HG03342 (cell line): ENCODE data around the gene SLC25A31.
A peak's percentile ranks its signal among the peaks of the same experiment; 100 is the strongest.

Experiments used
- ATAC-seq: cut with Tn5 transposase; IDR thresholded peaks from one replicate; pipeline ENCODE4 v1.9.1; 2021; ENCODE audit warnings: mild to moderate bottlenecking, moderate library complexity; ENCODE audit not compliant: unreplicated experiment

The SLC25A31 gene

DNA sequence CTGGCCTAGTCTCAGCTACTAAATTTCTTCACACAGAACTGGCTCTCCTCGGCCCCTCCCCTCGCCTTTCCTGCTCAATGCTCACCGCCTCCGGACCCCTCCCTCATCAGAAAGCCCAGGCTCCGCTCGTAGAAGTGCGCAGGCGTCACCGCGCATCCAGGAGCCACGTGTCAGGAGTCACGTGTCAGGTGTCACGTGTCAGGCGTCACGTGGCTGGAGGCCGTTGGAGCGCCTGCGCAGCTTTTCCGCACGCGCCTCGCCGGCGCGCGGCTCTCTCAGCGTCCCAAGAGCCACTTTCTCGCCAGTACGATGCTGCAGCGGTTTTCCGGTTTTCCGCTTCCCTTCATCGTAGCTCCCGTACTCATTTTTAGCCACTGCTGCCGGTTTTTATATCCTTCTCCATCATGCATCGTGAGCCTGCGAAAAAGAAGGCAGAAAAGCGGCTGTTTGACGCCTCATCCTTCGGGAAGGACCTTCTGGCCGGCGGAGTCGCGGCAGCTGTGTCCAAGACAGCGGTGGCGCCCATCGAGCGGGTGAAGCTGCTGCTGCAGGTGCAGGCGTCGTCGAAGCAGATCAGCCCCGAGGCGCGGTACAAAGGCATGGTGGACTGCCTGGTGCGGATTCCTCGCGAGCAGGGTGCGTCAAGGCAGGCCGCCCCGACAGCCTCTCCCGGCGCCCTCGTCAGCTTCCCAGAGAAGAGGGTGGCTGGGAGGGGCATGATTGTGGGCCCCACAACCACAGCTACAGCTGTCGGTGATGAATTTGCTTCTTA, at the start of gene SLC25A31:
TSS of gene SLC25A31 (plus strand) at position 259 of the 772 bp plus-strand sequence. CDS start at position 405, 146 bp downstream.
- ATAC-seq: no peak

DNA sequence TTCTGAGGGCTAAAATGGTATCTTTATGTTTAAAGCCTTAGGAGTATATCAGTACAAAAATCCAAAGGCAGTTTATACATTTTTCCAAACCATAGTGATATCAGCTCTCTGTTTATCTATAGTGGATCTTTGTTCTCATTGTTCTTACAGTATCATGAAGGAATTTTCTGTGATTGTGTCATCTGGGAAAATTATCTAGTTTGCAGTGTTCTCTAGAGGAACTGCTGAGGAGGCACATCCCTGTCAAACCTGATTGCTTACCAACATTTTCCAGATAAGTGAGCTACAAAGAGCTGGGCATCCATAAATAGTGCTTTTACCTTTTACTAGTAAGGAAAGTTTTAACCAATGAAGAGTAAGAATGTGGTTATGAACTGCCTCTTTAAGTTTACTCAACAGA, 44.9 kb upstream of the SLC25A31 start:
- ATAC-seq: no peak

DNA sequence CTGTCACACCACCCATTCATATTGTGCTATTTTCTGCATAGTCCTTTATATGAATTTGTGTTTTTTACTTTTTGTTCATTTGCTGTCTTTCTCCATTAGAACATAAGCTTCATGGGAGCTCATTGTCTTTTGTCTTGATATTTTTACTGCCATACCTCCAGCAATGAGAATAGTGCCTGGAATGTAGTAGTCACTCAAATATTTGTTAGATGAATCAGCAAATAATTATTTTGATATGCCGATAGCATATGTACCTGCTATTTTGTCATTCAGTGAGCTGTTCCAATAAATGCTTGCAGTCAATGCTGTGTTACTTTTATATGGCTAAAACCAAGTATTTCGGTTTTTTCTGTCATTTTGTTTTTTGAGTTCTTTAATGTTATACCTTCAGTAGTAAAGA, 43.5 kb upstream of the SLC25A31 start:
- no peak for ATAC-seq

DNA sequence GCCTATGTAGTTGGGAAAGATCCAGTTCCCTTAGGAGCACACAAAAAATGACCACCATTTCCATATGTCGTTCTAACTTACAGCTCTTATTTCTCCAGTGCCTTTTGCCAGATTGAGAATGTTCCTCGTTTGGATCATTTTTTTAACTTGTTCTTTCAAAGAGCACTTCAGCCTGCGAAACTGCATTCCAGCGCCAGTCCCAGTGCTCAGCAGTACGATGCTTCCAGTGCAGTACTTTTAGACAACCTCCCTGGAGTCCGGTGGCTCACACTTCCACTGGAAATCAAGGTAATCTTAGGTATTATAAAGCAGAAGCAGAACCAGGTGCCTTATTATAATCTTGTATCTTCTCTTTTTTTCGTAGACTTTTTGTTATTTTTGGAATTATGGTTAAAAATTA, 42.6 kb upstream of the SLC25A31 start:
- ATAC-seq: no peak

DNA sequence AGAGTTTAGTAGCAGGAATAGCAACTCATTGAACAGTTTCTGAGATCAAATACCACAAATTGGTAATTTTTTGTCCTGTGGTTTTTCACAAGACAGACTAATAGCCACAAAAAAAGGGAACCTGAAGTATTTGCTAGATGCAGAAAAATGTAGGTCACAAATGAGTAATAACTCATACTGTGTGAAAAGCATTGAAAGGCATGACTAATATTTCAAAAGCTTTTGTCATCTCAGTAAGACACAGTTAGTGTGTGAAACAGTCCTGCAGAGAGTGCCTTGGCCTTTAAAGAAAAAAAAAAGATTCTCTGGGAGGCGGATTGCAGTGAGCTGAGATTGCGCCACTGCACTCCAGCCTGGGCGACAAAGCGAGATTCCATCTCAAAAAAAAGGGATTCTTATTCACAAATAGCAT, 31.4 kb upstream of the SLC25A31 start:
- ATAC-seq: peak; percentile 100

DNA sequence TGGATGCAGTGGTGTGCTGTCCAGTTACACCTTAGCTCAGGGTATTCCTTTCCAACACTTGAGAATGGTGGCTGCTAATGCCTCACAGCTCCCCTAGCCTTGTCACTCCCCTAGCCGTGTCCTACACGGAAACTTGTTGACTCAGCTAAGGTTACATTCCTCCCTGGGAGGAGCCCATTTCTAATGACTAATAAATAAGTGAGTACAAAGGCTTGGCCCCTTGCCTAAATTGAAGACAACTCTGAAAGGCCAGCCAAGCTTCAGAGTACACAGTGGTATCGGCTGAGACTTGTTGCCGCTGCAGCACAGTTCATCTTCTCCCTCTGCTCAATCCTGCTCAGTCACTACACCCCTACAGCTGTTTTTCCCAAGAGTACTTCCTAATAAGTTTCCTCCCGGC, 21.2 kb upstream of the SLC25A31 start:
- no peak for ATAC-seq

DNA sequence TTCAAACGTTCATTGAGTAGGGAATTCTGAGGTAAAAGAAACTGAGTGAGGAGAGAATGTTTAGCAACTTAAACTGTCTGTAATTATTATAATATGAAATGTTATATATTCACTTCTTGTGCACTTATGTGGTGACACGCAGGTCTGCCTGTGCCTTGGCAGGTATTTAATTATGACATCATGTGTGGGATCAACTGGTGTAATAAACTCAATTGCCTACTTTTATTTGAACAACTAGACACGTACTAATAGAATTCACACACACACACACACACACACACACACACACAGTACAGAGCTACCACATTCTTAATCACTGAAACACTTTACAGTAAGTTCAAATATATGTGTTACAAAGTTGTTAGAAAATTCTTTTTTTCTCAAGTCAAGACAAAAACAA, 20.7 kb upstream of the SLC25A31 start:
- no peak for ATAC-seq

DNA sequence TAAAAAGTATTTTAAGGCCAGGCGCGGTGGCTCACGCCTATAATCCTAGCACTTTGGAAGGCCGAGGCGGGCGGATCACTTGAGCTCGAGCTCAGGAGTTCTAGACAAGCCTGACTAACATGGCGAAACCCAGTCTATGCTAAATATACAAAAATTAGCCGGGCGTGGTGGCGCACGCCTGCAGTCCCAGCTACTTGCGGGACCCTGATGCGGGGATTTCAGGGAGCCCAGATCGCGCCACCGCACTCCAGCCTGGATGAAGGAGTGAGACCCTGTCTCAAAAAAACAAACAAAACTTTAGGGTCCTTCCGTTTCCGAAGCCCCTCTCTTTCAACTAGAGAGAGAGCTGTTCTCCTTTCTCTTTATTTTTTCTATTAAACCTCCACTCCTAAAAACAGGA, 1.2 kb downstream of the SLC25A31 start:
- no peak for ATAC-seq

DNA sequence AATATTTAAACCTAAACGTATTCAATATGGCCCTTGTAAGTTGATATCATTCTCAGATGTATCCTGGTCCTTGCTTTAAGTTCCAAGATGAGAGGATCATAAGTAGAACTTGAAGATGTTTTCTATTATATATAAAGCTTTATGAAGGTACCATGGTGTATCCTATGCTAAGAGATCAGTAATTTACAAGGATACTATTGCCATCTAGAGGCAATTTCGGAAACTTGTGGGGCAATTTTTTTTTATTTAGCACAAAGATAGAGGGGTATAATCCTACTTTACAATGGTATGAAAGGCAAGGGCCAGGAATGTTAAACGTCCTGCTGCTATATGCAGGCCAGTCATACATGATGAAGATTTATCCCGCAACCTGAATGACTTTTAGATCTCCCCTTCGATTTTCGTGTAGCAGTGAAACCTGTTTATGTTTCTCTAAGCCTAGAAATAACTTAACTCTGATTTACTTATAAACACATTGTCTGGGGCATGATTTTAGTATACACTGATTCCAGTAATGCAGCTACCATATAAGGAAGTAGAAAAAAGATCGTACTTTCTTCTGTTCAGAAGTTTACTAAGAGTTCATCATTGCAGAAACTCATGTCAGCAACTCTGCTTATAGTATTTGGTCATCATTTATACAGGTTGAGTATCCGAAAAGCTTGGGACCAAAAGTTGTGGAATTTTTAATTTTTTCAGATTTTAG, 2.6 kb downstream of the SLC25A31 start:
- ATAC-seq: peak; percentile 76

DNA sequence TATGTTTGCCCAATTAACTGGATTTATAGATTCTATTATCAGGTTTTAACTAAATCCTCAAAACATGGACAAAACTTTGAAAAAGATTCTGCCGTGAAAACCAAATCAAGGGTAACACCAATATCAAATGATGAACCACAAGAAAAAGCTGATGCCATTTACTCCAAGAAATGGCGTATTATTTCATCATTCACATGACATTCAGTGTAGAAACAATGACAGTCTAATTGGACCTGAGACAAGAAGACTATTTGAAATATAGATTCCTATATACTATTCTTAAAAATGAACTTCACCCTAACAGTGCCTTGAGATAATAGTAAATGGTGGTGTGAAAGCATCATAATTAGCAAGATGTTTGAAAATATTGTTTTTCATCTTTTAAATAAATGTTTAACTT, 4.8 kb downstream of the SLC25A31 start:
- no peak for ATAC-seq

DNA sequence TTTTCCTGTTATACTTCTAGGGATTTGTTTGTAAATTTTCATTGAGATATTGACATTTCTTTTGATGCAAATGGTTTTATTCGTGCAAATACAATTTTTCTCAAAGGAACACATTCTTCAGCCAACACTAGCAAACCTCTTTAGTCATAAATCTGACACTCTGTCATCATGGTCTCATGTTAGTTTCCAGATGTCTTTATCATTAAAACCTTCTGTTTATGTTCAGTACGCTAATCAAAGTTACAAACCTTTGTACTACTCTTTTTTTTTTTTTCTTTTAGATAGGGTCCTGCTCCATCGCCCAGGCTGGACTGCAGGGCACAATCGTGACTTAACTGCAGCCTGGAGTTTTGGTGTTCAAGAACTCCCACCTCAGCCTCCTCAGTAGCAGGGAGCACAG, 7.1 kb downstream of the SLC25A31 start:
- no peak for ATAC-seq

DNA sequence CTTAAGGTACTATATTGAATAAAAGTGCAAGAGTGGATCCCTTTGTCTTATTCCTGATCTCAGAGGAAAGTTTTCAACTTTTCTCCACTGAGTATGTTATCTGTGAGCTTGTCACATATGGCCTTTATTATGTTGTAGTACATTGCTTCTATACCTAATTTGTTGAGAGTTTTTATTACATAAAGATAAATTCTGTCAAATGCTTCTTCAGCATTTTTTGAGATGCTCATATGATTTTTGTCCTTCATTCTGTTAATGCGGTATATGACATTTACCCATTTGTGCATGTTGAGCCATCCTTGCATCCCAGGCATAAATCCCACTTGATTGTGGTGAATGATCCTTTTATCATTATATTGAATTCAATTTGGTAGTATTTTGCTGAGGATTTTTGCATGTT, 11.0 kb downstream of the SLC25A31 start:
- no peak for ATAC-seq

DNA sequence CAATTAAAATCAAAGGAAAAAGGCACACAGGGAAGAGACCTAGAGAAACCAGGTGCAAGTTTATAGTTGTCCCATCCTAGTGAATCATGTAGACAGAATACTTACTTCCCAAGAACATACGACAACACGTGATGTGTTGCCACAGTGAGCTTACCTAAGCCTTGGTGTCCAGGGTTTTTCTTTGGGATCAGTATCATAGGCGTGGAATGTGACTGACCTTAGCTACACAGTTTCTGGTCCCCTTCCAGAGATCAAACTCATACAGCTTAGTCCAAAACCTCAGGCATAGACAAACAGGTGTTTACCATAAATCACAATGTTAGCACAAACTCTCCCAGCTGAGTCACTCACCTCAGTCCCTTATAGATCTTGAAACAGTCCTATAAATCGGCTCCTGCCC, 17.7 kb downstream of the SLC25A31 start:
- no peak for ATAC-seq

DNA sequence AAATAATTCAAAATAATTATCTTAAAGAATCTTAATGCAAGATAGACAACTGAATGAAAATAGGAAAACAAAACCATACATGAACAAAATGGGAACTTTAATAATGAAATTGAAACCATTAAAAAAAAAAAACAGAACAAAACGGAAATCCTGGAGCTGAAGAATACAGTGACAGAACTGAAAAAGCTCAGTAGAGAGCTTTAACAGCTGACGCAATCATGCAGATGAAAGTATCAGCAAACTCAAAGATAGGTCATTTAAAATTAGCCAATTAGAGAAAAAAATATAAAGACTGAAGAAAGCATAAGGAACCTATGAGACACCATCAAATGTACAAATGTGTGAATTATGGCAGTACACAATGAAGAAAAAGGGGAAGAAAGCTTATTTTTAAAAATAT, 18.8 kb downstream of the SLC25A31 start:
- ATAC-seq: no peak

DNA sequence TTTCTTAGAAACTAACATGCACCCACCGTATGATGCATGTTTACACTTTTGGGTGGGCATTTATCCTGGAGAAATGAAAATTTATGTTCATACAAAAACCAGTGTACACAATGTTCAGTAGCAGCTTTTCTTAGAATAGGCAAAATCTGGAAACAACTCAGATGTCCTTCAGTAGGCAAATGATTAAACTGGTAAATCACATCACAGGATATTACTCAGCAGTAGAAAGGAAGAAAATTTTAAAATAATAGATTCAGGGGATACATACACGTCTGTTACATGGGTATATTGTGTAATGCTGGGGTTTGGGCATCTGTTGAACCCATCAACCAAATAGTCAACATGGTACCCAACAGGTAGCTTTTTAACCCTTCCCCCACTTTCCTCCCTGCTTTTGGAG, 26.7 kb downstream of the SLC25A31 start:
- ATAC-seq: no peak

DNA sequence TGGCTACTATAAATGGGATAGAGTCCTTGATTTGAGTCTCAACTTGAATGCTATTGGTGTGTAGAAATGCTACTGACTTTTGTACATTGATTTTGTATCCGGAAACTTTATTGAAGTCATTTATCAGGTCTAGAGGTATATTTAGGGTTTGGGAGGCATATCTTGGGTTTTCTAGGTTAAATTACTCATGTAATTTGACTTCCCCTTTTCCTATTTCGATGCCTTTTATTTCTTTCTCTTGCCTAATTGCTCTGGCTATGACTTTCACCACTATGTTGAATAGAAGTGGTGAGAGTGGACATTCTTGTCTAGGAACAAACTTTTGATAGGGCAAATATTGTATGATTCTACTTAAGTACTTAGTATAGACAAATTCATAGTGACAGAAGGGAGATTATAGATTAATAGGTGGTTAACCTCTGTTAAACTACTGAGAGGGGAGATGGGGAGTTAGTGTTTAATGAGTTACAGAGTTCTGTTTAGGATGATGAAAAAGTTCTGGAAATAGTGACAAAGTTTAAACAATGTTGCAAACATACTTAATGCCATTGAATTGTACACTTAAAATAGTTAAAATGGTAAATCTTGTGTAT, 29.1 kb downstream of the SLC25A31 start:
- peak; percentile 65 for ATAC-seq

DNA sequence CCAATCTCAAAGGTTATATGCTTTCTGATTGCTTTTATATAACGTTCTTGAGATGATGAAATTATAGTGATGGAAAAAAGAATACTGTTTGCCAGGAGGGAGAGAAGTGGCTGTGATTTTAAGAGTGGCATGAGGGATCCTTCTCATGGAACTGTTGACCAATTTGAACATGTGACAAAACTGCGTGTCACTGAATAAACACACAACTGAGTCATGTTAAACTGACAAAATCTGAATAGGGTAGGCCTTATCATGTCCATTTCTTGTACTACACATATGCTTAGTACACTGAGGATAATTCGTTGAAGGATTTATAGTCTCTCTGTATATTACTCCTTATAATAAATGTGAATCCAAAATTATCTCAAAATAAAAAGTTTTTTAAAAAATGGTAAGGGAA, 29.7 kb downstream of the SLC25A31 start:
- ATAC-seq: no peak

DNA sequence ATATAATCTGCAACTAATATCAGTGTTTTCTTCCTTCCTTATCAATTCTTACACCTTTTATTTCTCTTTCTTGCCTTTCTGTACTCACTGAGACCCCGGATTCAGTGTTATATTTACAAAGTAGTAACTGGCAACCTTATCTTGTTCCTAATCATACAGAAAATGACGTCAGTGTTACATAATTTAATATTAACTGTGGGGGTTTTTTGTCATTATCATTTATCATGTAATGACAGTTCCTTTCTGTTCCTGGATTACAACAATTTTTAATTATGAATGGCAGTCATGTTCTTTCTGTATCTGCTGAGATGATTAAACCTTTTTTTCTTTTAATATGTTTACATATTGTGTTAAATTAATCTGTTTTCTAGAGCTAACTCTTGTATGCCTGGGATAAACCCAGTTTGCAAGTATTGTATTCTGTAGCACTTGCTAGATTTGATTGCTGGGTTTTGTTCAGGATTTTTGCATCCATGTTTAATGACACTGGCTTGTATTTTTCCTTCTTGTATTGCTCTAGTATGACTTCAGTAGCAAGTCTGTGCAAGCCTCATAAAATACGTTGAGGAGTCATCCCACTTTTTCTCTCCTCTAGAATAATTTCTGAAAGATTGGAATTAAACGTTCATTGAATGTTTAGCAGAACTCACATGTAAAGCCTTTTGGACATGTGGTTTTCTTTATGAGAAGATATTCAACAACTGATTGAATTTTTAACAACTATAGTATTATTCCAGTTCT, 41.5 kb downstream of the SLC25A31 start:
- ATAC-seq: no peak

DNA sequence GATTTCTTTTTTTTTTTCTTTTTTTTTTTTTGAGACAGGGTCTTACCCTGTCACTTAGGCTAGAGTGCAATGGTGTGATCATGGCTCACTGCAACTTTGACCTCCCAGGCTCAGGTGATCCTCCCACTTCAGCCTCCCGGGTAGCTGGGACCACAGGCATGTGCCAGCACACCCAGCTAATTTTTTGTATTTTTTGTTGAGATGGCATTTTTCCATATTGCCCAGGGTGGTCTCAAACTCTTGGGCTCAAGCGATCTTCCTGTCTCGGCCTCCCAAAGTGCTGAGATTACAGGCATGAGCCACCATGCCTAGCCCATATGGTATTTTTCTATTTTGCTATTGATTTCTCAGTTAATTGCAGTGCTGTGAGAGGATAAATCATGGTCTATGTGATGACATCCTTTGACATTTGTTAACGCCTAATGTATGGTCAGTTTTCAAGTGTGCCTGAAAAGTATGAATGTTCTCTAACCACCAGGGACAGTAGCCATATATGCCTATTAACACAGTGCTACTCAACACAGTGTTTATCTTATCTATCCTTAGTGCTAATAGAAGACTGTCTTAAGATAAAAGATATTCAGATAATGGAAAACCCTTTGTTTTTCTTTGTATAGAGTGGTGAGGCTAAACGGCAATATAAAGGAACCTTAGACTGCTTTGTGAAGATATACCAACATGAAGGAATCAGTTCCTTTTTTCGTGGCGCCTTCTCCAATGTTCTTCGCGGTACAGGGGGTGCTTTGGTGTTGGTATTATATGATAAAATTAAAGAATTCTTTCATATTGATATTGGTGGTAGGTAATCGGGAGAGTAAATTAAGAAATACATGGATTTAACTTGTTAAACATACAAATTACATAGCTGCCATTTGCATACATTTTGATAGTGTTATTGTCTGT, 42.8 kb downstream of the SLC25A31 start:
- ATAC-seq: no peak

DNA sequence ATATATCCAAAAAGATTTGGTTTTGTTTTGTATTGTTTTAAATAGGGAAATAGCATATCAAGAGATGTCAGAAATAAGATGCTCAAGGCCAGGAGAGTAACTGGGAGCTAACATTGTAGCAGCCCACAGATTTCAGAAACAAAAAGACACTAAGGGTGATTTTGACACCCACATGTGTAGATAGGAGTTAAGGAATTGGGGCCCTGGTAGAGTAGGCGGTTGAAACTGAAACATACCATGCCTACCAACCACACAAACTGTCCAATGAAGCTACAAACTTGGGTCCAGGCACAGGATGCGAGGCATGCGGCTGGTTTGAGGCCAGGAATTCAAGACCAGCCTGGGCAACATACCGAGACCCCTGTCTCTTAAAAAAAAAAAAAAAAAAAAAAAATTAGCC, 45.6 kb downstream of the SLC25A31 start:
- no peak for ATAC-seq
